Measurements from ENCODE around the gene ARHGAP22. TPM values are rescaled to one million over a fixed set of nuclear protein-coding genes. Genes with fewer than 3 reads are reported as not detected.

ARHGAP22 gene
- total RNA-seq, 1 donor: 45.6 TPM

GRCh38 chr10:48577158-48577557, 27.7 kb downstream of the ARHGAP22 start:
- Histone ChIP-seq H3K4me1 (ENCODE audit: insufficient read depth, low read length) (peaks cover 22% of the 10 kb centered on the region), H3K4me3 (ENCODE audit: insufficient read depth, low read length) (no peak overlapping the region), H3K4me2 (ENCODE audit: insufficient read depth, low read length) (no peak overlapping the region), H3K27me3 (ENCODE audit: insufficient read depth, low read length) (no peaks in the 10 kb centered on the region), H3K36me3 (ENCODE audit: insufficient read depth, low read length) (peaks cover 57% of the 10 kb centered on the region), H3K27ac (ENCODE audit: low read depth, low read length) (no peak overlapping the region), H2AFZ (ENCODE audit: low read length) (no peak overlapping the region), H4K20me1 (ENCODE audit: insufficient read depth, low read length) (peaks cover 11% of the 10 kb centered on the region), H3K79me2 (ENCODE audit: insufficient read depth, low read length) (peaks cover 96% of the 10 kb centered on the region), H3K9me3 (ENCODE audit: low read depth, low read length) (no peaks in the 10 kb centered on the region)
- no peak for DNase-seq (ENCODE audit: insufficient read length, low spot score, missing footprints)
- no peak for TF ChIP-seq CTCF (IDR thresholded peaks at IDR 0.05; ENCODE audit: extremely low read depth, low read depth, low read length)

GRCh38 chr10:48576501-48576900, 28.4 kb downstream of the ARHGAP22 start:
- Histone ChIP-seq H3K4me2 (ENCODE audit: insufficient read depth, low read length) (no peak overlapping the region), H3K27ac (ENCODE audit: low read depth, low read length) (no peak overlapping the region), H3K4me1 (ENCODE audit: insufficient read depth, low read length) (peaks cover 24% of the 10 kb centered on the region), H3K27me3 (ENCODE audit: insufficient read depth, low read length) (no peaks in the 10 kb centered on the region), H2AFZ (ENCODE audit: low read length) (no peak overlapping the region), H4K20me1 (ENCODE audit: insufficient read depth, low read length) (peaks cover 18% of the 10 kb centered on the region), H3K36me3 (ENCODE audit: insufficient read depth, low read length) (peaks cover 50% of the 10 kb centered on the region), H3K4me3 (ENCODE audit: insufficient read depth, low read length) (no peak overlapping the region), H3K79me2 (ENCODE audit: insufficient read depth, low read length) (peaks cover 96% of the 10 kb centered on the region), H3K9me3 (ENCODE audit: low read depth, low read length) (no peaks in the 10 kb centered on the region)
- TF ChIP-seq CTCF (IDR thresholded peaks at IDR 0.05; ENCODE audit: extremely low read depth, low read depth, low read length): no peak
- no peak for DNase-seq (ENCODE audit: insufficient read length, low spot score, missing footprints)

GRCh38 chr10:48575901-48576300, 29.0 kb downstream of the ARHGAP22 start:
- Histone ChIP-seq H3K4me2 (ENCODE audit: insufficient read depth, low read length) (no peak overlapping the region), H3K9me3 (ENCODE audit: low read depth, low read length) (no peaks in the 10 kb centered on the region), H3K27ac (ENCODE audit: low read depth, low read length) (no peak overlapping the region), H3K36me3 (ENCODE audit: insufficient read depth, low read length) (peaks cover 46% of the 10 kb centered on the region), H3K79me2 (ENCODE audit: insufficient read depth, low read length) (peaks cover 96% of the 10 kb centered on the region), H3K4me1 (ENCODE audit: insufficient read depth, low read length) (peaks cover 24% of the 10 kb centered on the region), H4K20me1 (ENCODE audit: insufficient read depth, low read length) (peaks cover 19% of the 10 kb centered on the region), H3K4me3 (ENCODE audit: insufficient read depth, low read length) (no peak overlapping the region), H2AFZ (ENCODE audit: low read length) (no peak overlapping the region), H3K27me3 (ENCODE audit: insufficient read depth, low read length) (no peaks in the 10 kb centered on the region)
- no peak for TF ChIP-seq CTCF (IDR thresholded peaks at IDR 0.05; ENCODE audit: extremely low read depth, low read depth, low read length)
- no peak for DNase-seq (ENCODE audit: insufficient read length, low spot score, missing footprints)

GRCh38 chr10:48574817-48575380, 30.0 kb downstream of the ARHGAP22 start:
- no peak overlapping the region for H2AFZ ChIP-seq (ENCODE audit: low read length)
- peaks cover 36% of the 10 kb centered on the region for H3K36me3 ChIP-seq (ENCODE audit: insufficient read depth, low read length)
- H3K4me3 ChIP-seq (ENCODE audit: insufficient read depth, low read length): no peak overlapping the region
- H3K4me2 ChIP-seq (ENCODE audit: insufficient read depth, low read length): no peak overlapping the region
- TF ChIP-seq CTCF (IDR thresholded peaks at IDR 0.05; ENCODE audit: extremely low read depth, low read depth, low read length): no peak
- peaks cover 20% of the 10 kb centered on the region for H3K4me1 ChIP-seq (ENCODE audit: insufficient read depth, low read length)
- no peak for DNase-seq (ENCODE audit: insufficient read length, low spot score, missing footprints)
- no peaks in the 10 kb centered on the region for H3K9me3 ChIP-seq (ENCODE audit: low read depth, low read length)
- H3K27me3 ChIP-seq (ENCODE audit: insufficient read depth, low read length): no peaks in the 10 kb centered on the region
- H4K20me1 ChIP-seq (ENCODE audit: insufficient read depth, low read length): peaks cover 19% of the 10 kb centered on the region
- H3K27ac ChIP-seq (ENCODE audit: low read depth, low read length): no peak overlapping the region
- H3K79me2 ChIP-seq (ENCODE audit: insufficient read depth, low read length): peaks cover 96% of the 10 kb centered on the region
